Upper lobe of left lung (tissue), 4 donors: ENCODE measurements around the gene LMO7.

Experiments used
- POLR2A ChIP-seq, 4 donors: fragments of 450-650 bp; IDR thresholded peaks; one replicate each; pipeline ENCODE4 v1.5.1; 2016 to 2017; ENCODE audit warnings: antibody characterized with exemption in 4 of 4, mild to moderate bottlenecking in 2 of 4
- POLR2AphosphoS5 ChIP-seq, 2 donors: sonication (generic); formaldehyde crosslinking; IDR thresholded peaks; one replicate each; pipeline ENCODE4 v1.5.1; 2017; ENCODE audit warnings: antibody characterized with exemption in 2 of 2
- TF ChIP-seq, protein P1 (sequence below), 6 experiments: fragments of 450-650 bp in 4 of 6; fragments of 200-600 bp in 2 of 6; sonication (generic) in 2 of 6; IDR thresholded peaks; one replicate each; pipeline ENCODE4 v1.5.1; 2016 to 2019; ENCODE audit warnings: antibody characterized with exemption in 6 of 6

DNA sequence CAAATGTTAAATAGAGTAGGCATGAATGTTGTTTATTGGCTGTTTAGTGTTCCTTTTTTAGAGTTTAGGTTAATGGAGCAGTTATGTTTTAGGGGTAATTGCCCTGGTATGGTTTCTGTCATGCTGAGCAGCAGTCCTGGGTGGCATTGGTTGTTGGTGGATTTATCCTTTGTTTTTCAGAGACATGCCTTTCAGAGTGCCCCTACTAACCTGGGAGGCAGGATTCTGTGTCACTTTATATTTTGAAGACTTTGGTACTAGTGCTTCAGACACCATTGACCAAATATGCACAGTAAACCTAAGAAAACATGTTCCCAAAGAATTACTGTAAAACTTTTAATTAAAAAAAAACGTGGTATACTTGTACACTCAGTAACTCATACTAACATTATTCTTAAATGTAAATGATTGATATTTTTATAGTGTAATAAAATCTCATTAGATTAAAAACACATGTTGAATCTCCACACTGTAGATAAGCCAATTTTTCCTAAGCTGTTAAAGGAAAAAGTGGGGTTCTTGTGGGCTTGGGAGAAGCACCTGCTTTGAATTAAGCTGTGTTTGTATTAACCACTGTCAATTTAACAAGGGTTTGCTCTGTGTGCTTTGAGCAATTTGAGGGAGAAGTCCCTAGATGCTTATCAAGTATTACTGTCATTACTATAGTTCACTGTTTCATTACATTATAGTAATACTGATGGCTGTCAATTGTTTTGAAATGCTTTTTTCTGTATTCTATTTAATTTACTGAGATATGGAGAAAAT, 133.2 kb downstream of the LMO7 start:
- TF ChIP-seq POLR2A (IDR thresholded peaks at IDR 0.05): no peak
- TF ChIP-seq, protein P1, sequence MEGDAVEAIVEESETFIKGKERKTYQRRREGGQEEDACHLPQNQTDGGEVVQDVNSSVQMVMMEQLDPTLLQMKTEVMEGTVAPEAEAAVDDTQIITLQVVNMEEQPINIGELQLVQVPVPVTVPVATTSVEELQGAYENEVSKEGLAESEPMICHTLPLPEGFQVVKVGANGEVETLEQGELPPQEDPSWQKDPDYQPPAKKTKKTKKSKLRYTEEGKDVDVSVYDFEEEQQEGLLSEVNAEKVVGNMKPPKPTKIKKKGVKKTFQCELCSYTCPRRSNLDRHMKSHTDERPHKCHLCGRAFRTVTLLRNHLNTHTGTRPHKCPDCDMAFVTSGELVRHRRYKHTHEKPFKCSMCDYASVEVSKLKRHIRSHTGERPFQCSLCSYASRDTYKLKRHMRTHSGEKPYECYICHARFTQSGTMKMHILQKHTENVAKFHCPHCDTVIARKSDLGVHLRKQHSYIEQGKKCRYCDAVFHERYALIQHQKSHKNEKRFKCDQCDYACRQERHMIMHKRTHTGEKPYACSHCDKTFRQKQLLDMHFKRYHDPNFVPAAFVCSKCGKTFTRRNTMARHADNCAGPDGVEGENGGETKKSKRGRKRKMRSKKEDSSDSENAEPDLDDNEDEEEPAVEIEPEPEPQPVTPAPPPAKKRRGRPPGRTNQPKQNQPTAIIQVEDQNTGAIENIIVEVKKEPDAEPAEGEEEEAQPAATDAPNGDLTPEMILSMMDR (IDR thresholded peaks at IDR 0.05): no peak
- no peak for TF ChIP-seq POLR2AphosphoS5 (IDR thresholded peaks at IDR 0.05)
